Measurements from ENCODE around the gene ACAD11.
A peak's percentile ranks its signal among the peaks of the same experiment; 100 is the strongest.

Gene ACAD11, protein sequence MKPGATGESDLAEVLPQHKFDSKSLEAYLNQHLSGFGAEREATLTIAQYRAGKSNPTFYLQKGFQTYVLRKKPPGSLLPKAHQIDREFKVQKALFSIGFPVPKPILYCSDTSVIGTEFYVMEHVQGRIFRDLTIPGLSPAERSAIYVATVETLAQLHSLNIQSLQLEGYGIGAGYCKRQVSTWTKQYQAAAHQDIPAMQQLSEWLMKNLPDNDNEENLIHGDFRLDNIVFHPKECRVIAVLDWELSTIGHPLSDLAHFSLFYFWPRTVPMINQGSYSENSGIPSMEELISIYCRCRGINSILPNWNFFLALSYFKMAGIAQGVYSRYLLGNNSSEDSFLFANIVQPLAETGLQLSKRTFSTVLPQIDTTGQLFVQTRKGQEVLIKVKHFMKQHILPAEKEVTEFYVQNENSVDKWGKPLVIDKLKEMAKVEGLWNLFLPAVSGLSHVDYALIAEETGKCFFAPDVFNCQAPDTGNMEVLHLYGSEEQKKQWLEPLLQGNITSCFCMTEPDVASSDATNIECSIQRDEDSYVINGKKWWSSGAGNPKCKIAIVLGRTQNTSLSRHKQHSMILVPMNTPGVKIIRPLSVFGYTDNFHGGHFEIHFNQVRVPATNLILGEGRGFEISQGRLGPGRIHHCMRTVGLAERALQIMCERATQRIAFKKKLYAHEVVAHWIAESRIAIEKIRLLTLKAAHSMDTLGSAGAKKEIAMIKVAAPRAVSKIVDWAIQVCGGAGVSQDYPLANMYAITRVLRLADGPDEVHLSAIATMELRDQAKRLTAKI

DNA sequence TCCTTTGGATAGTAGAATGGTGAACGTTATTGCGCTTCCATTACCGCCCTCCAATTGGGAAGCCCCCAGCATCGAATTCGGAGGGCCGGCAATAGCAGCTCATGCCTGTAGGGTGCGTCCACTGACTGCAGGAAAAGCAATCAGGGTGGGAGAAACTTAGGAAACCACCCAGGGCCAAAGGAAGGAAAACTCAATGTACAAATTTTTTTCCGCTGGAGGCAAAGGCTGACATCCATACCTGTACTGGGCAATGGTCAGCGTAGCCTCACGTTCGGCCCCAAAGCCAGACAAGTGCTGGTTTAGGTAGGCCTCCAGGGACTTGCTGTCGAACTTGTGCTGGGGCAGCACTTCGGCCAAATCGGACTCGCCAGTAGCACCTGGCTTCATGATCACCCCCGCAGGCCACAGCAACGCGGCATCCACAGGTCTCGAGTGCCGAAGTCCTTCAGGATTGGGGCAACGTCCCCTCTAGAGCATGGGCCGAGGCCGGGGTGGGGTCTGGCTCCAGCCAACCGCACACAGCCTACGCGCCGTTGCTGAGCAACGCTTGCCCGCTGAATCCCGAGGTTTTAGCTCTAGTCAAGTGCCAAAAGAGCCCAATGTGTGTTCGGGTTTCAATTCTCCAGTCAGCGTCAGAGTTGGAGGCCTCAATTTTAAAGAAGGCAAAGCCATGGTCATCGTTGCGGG, at the start of gene ACAD11:
Gene ACAD11, minus strand, starts transcription at position 445 of the 687 bp plus-strand sequence. Its CDS starts 58 bp downstream, at position 387.
- peak; percentile 70 for DNase-seq

DNA sequence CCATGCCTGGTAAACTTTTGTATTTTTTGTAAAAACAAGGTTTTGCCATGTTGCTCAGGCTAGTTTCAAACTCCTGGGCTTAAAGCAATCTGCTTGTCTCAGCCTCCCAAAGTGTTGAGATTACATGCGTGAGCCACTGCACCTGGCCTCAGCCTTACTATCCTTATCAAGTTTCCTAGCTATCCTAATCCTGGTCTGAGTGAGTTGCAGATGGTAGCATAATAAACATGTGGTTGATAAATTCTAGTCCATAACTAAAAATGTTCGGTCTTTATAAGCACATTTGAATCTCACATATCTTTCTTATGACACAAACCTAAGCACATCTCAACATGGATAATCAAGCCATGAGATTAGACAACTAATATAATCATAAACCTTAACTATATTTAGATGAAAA, 44.1 kb upstream of the ACAD11 start:
- no peak for DNase-seq

DNA sequence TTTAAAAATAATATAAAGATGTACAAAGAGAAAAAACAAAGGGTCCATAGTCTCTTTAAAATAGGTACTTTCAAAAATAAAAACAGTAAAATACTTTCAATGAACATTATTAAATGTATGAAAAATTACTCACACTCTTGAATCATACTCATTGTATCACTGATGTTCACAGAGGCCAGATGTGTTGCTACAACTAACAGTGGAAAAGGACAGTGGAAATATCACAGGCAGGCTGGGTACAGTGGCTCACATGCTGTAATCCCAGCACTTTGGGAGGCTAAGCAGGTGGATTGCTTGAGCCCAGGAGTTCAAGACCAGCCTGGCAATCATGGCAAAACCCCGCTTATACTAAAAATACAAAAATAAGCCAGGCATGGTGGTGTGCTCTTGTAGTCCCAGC, 35.8 kb upstream of the ACAD11 start:
- DNase-seq = no peak

DNA sequence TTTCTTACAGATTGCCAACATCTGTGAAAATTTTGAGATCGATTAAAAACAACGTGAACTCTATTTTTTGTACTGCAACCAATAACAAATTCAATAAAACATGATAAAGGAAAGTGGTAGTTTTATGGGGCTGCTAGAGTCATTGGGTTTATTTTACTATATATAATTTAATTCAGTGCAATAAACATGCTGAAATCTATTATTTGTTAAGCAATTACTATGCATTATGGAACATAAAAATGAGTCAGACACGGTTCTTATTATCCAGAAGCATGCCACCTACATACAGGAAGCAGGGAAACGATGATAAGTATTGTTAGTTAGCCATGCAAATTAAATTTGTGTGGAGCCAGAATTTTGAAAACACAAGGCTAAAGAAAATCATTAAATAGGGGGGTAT, 35.4 kb upstream of the ACAD11 start:
- peak; percentile 18 for DNase-seq

GRCh38 chr3:132690040-132690439, 30.4 kb upstream of the ACAD11 start:
- DNase-seq = no peak

DNA sequence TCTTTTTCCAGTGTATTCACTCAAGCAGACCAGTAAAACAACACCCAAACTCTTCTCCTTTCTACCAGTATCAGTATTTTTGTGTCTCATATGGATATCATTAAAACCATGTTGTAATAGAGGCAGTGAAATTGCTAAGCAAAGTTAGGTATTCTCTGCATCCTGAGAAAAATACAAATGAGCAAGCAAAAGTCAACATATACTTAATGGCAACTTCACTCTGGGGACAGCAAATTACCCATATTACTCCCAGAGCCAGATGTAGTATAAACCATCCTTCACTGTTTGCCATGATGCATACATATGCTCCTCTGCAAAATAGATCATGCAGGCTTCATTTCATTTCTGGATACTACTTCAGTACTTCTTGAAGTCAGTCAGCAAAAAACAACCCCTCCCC, 22.6 kb upstream of the ACAD11 start:
- DNase-seq = peak; percentile 64

DNA sequence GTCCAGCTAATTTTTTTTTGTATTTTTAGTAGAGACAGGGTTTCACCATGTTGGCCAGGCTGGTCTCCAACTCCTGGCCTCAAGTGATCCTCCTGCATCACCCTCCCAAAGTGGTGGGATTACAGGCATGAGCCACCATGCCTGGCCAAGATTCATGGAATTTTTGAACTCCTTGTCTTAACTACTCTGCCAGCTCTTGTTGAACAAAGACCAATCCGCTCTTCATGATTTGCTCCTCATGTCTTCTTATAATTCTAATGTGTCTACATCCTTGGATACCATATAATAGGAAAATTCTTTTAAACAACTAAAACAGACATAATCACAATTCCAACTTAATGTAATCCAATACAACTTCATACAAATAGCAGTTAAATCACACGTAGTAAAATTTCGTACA, 21.8 kb upstream of the ACAD11 start:
- DNase-seq = no peak

DNA sequence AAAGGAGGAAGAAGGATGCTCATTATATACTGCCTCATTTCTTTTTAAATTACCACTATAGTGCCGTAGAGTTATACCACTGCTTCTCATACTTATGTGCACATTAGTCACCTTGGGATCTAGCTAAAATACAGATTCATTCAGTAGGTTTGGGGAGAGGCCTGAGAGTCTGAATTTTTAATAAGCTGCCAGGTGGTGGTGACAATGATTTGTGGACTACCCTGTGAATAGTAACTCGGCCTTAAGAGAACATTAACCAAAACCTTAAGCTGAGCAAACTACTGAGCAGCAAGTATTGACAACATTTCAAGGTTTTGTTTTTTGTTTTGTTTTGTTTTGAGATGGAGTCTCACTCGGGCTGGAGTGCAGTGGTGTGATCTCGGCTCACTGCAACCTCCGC, 20.3 kb upstream of the ACAD11 start:
- DNase-seq = no peak

GRCh38 chr3:132675408-132675807, 15.8 kb upstream of the ACAD11 start:
- no peak for DNase-seq

DNA sequence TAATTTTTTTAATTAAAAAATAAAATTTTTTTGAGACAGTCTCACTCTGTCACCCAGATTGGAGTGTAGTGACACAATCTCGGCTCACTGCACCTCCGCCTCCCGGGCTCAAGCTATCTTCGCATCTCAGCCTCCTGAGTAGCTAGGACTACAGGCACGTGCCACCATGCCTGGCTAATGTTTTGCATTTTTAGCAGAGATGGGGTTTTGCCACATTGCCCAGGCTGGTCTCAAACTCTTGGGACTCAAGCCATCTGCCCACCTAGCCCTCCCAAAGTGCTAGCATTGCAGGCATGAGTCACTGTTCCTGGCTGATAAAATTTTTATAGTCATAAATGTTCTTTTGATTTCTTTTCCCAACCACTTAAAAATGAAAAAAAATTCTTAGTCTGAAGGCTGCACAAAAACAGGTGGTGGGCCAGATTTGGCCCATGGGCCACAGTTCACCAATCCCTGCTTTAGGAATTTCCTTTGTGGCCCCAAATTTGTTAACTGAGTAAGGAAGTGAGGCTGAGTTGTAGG, 9.7 kb upstream of the ACAD11 start:
- no peak for DNase-seq

GRCh38 chr3:132665230-132665745, 5.7 kb upstream of the ACAD11 start:
- DNase-seq = no peak

GRCh38 chr3:132662212-132662611, 2.6 kb upstream of the ACAD11 start:
- no peak for DNase-seq

- DNase-seq = peak; percentile 21
These were observed 1.5 kb upstream of the ACAD11 start for GRCh38 chr3:132661101-132661500.

DNA sequence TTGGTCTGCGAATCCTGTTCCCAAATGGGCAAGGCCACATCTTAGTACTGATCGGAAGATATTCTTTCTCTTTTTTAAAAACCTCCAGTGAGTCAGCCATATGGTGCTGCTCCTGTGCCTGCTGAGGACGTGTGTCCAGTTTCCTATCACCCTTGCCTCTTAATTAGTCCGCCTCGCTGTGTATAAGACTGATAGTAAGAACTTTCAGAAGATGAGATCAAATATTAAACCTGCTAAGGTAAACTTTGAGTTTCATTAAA, 1.1 kb upstream of the ACAD11 start:
- no peak for DNase-seq

- peak; percentile 69 for DNase-seq
These were observed 622 bp upstream of the ACAD11 start, which contains the start of gene UBA5 for GRCh38 chr3:132660052-132660810. Gene UBA5, plus strand, starts transcription at chr3:132660329. Its CDS starts 209 bp downstream, at chr3:132660538.

- DNase-seq = peak; percentile 59
These were observed 627 bp downstream of the ACAD11 start for GRCh38 chr3:132659000-132659364.

DNA sequence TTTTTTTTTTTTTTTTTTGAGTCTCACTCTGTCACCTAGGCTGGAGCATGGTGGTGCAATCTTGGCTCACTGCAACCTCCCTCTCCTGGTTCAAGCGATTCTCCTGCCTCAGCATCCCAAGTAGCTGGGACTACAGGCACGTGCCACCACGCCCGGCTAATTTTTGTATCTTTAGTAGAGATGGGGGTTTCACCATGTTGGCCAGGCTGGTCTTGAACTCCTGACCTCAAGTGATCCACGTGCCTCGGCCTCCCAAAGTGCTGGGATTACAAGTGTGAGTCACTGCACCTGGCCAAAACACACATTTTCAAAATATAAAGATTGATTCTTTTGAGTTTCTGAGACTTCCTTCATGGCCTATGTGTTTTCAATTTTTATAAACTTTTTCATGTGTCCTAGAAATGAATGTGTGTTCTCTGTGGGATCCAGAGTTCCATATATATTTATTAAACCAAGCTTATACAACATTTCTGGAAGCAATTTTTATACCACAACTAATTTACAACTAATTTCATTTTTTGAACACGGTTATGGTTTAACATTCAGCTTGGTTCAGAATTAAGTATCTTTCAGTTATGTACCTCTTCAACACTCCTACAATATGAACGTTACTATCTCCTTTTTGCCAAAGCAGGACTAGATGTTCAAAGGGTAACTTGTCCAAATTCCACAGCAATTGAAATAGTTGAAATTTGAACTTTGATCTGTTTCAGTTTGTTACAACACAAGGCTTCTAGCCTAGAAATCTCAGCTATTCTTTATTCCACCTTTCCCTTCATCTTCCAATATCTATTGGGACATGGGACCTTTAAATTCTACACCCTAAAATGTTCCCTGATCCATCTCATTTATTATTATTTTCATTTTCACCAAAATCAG, 1.5 kb downstream of the ACAD11 start:
- no peak for DNase-seq

GRCh38 chr3:132655471-132655870, 4.1 kb downstream of the ACAD11 start:
- no peak for DNase-seq

DNA sequence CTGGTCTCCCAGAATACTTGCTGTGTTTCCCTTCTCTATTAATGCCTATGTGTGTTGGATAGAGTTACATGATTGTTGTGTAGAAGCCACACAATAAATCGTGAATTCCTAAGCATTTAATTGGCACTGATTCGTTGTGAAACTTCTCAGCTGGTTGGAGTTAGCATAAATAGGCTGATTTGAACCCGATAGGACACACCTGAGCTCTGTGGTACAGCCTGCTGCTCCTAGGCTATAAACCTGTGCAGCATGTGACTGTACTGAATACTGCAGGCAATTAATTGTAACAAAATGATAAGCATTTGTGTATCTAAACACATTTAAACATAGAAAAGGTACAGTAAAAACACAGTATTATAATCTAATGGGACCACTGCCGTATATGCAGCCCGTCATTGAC, 4.9 kb downstream of the ACAD11 start:
- DNase-seq = no peak

DNA sequence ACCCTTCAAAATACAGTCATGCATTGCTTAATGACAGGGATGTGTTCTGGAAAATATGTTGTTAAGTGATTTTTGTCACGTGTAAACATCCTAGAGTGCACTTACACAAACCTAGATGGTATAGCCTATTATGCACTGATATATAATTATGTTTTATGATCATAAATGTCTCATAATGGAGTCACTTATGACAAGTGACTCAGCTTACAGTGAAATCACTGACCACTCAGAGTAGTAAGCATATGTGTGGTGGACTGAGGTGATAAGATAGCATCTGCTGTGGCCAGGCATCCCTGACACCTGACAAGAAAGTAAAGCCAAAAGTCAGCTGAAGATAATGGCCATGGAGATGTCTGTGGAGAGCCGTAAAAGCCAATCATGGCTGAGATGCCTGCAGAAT, 5.4 kb downstream of the ACAD11 start:
- peak; percentile 84 for DNase-seq

DNA sequence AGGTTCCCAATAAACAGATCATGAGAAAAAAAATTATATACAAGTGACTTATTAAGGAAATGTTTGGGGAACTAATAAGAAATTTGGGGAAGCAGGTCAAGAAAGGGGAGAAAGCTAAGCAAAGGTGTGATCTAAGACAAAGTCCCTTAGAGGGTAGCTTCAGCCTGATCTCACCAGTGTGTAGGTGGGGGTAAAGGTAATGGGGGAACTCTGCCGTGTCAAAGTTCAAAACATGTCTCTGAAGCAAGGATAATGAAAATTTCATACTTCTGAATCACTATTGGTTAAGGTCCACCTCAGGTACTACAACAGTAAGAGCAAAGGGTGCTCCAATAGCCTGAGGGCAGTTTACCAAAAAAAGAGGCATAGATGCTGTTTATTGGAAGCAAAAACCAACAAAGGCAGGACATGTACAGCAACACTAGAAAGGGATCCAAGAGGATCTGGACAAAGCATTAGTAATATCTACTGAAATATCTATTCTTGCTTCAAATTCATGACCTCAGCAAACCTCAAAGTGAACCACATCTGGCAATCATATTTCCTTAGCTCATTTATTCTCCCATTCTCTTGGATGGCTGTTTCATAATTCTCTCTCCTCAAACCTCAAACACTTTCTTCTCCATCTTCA, 6.9 kb downstream of the ACAD11 start:
- DNase-seq = no peak

All from NCI-H69 (cell line).